GM08714 (cell line): Measurements from ENCODE around the gene KPTN.

Source experiments
- H3K4me3 ChIP-seq: fragments of 200-500 bp; sonication (Bioruptor generic); 2 replicates; pipeline ENCODE4 v1.5.1; 2014; ENCODE audit warnings: mild to moderate bottlenecking, low read length, inconsistent platforms
- ZNF274 ChIP-seq: IDR thresholded peaks from 2 replicates; pipeline ENCODE4 v1.6.1; 2012; ENCODE audit warnings: mild to moderate bottlenecking, low read depth, low read length

The KPTN gene

GRCh38 chr19:47432091-47432490, 51.9 kb downstream of the KPTN start:
- no peak for TF ChIP-seq ZNF274
- no peak overlapping the region for H3K4me3 ChIP-seq

- H3K4me3 ChIP-seq: no peak overlapping the region
- no peak for TF ChIP-seq ZNF274
These were observed 53.8 kb downstream of the KPTN start for GRCh38 chr19:47430041-47430802.

- no peak for TF ChIP-seq ZNF274
- H3K4me3 ChIP-seq: no peak overlapping the region
These were observed 54.8 kb downstream of the KPTN start for GRCh38 chr19:47429140-47429793.

- TF ChIP-seq ZNF274: no peak
- H3K4me3 ChIP-seq: no peak overlapping the region
These were observed 55.7 kb downstream of the KPTN start for GRCh38 chr19:47428177-47428894.

- TF ChIP-seq ZNF274: no peak
- no peak overlapping the region for H3K4me3 ChIP-seq
These were observed 56.5 kb downstream of the KPTN start for GRCh38 chr19:47427241-47428176.
